Daoy (cell line): ENCODE measurements around the gene ST3GAL6. TPM values are rescaled to one million over a fixed set of nuclear protein-coding genes. Genes with fewer than 3 reads are reported as not detected.

Experiments used
- total RNA-seq: library from RNA; depleted of rRNA; stranded (reverse); fragments of >200 nt; shearing (Covaris generic); gene quantifications from 2 replicates; pipeline ENCODE4 v1.2.3, GENCODE V29; 2014; rRNA removed

Gene ST3GAL6
- total RNA-seq, 1 experiment from 2014 or later = 3.4 TPM

Other genes with a start within 250 kb of the ST3GAL6 start
- gene CLDND1, start 240.4 kb upstream of the ST3GAL6 start, total RNA-seq = 258 and 296 TPM in 2 replicates
- gene GPR15, start 231.4 kb upstream of the ST3GAL6 start, total RNA-seq = not detected in 2 replicates
- gene CPOX, start 169.7 kb upstream of the ST3GAL6 start, total RNA-seq = 53.9 and 58.9 TPM in 2 replicates
- gene DCBLD2, start 138.4 kb downstream of the ST3GAL6 start, total RNA-seq = 298 and 307 TPM in 2 replicates